ENCODE results near the gene NBEAL2.

DNA sequence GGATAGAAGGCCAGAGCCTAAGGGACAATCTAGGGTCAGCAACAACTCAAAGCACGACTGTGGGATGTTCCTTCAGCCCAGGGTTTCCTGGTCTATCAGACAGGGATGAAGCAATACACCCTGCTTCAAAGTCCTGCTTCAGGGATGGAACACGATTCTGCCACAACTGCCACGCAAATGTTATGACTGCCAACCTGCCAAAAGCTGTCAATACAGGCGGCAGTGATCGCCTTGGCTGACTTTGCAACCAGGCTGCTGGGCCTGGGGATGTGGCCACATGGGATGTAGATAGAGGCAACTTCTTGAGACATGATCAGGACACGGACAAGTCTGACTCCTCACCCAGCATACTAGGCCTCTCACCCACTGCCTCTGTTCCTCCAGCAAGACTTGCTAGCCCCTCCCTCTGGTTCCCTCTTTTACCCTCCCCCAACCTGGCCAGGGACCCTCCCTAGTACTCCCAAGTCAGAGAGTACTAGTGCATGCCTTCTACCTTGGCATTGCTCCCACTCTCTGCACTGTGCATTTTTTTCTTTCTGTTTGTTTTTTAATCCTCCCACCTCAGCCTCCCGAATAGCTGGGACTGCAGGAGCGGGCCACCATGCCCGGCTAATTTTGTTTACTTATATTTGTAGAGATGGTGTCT is 10.6 kb upstream of the NBEAL2 start:
- TF ChIP-seq, protein P1, sequence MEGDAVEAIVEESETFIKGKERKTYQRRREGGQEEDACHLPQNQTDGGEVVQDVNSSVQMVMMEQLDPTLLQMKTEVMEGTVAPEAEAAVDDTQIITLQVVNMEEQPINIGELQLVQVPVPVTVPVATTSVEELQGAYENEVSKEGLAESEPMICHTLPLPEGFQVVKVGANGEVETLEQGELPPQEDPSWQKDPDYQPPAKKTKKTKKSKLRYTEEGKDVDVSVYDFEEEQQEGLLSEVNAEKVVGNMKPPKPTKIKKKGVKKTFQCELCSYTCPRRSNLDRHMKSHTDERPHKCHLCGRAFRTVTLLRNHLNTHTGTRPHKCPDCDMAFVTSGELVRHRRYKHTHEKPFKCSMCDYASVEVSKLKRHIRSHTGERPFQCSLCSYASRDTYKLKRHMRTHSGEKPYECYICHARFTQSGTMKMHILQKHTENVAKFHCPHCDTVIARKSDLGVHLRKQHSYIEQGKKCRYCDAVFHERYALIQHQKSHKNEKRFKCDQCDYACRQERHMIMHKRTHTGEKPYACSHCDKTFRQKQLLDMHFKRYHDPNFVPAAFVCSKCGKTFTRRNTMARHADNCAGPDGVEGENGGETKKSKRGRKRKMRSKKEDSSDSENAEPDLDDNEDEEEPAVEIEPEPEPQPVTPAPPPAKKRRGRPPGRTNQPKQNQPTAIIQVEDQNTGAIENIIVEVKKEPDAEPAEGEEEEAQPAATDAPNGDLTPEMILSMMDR (conservative IDR thresholded peaks at IDR 0.05; ENCODE audit: low read depth, low read length): no peak
- TF ChIP-seq EZH2 (IDR thresholded peaks at IDR 0.05; ENCODE audit: borderline replicate concordance, low read depth, low read length, poor library complexity, severe bottlenecking): no peak

All from A673 (cell line).